Right forelimb (tissue), 1 donor: ENCODE measurements around the gene SFTPB.
A peak's percentile ranks its signal among the peaks of the same experiment; 100 is the strongest.

Source experiments
- DNase-seq: peaks from one replicate; pipeline ENCODE4 v3.0.0-alpha.2; 2018

SFTPB gene

DNA sequence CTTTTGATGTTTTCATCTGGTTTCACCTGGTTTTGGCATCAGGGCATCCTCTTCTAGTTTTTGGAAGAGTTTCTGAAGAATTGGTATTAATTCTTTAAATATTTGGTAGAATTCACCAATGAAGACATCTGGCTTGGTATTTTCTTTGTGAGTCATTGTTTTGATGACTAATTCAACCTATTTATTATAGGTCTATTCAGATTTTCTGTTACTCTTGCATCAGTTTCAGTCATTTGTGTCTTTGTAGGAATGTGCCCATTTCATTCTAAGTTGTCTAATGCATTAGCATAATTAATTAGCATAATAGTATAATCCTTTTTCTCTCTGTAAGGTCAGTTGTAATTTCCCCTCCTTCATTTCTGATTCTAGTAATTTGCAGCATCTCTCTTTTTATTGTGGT lies 34.2 kb upstream of the SFTPB start:
- DNase-seq, result no peak

DNA sequence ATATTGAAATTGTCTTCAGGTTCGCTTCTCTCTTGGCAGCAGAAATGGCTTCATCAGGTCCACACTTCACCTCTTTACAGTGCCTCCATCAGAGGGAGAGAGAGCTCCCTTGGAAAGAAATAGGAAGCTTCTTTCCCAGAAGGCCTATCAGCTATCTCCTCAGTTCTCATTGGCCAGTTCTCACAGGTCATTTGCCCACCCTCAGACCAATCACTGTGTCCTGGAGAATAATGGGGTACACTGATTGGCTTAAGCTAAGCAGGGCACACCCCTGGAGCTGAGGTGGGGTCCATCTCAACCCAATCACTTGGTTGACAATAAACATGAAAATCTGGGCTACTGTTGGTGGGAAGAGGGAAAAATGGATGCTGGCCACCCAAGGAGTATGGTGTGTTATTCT lies 31.3 kb upstream of the SFTPB start:
- DNase-seq, result no peak

DNA sequence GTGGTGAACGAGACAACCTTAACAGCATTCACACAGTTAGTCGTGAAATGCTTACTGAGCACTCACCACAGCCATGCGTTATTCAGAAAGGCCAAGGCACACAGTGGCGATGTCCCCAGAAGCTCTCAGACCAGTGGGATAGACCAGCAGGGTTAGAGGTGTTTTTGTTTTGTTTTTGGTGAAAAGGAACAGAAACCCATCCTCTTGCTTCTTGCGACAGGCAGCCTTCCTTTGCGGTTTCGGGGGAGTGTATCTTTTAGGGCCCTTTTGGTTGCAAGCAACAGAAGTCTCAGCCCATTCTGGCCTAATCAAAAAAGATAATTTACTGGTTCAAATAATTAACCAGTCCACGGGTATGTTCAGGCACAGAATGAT lies 30.9 kb upstream of the SFTPB start:
- DNase-seq, result no peak

DNA sequence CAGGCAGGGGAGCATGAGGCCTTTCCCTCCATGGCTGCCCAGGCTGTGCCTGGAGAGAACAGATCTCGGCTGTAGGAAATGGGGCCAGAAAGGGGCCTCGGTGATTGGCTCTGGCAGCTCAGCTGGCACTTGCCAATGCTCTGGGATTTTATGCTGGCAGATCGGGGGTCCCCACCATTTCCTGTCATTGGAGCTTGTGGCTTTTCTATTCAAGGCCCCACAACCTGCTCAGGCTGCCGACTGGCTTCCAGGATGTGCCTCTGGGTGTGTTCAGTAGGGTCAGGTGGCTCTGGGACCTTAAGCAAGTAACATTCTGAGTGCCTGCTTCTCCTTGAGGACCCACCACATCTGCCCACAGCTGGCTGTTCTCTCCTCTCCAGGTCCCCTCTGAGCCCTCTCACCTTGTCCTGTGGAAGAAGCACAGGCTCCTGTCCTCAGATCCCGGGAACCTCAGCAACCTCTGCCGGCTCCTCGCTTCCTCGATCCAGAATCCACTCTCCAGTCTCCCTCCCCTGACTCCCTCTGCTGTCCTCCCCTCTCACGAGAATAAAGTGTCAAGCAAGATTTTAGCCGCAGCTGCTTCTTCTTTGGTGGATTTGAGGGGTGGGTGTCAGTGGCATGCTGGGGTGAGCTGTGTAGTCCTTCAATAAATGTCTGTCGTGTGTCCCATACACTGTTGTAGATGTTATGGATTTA lies 30.3 kb upstream of the SFTPB start:
- no peak for DNase-seq

DNA sequence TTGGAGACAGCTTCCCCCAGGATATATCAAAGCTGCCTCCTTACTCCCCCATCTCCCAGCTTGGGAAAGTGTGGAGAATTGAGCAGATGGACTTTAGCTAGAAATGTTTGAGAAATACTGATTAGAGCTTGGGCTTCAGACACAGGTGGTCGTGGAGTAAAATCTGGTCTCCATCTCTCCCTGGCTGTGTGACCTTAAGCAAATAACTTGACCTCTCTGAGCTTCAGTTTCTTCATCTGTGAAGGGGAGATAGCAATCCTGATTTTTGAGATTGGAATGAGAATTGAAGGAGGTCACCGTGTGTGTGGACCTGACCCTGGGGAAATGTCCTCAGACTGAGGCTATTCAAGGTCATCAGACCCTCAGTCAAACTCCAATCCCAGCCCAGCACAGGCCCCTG lies 29.7 kb upstream of the SFTPB start:
- DNase-seq, result no peak

DNA sequence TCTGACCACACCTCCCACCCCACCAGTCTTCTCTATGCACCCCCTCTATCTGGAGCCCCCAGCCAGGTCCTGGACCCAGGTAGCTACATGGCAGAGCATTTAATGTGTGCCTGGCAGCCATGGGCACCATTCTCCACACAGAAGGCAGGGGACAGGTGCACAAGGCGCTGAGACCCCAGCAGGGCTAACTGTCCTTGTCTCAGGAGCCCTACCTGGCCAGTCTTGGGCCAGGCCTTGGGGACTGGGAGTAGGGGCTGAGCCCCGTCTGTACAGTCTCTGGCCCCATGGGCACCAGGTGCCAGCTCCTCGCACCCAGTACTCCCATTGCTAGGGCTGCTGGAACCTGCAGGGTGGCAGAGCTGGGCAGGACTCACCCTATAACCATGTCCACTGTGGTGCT lies 29.1 kb upstream of the SFTPB start:
- DNase-seq, result no peak

DNA sequence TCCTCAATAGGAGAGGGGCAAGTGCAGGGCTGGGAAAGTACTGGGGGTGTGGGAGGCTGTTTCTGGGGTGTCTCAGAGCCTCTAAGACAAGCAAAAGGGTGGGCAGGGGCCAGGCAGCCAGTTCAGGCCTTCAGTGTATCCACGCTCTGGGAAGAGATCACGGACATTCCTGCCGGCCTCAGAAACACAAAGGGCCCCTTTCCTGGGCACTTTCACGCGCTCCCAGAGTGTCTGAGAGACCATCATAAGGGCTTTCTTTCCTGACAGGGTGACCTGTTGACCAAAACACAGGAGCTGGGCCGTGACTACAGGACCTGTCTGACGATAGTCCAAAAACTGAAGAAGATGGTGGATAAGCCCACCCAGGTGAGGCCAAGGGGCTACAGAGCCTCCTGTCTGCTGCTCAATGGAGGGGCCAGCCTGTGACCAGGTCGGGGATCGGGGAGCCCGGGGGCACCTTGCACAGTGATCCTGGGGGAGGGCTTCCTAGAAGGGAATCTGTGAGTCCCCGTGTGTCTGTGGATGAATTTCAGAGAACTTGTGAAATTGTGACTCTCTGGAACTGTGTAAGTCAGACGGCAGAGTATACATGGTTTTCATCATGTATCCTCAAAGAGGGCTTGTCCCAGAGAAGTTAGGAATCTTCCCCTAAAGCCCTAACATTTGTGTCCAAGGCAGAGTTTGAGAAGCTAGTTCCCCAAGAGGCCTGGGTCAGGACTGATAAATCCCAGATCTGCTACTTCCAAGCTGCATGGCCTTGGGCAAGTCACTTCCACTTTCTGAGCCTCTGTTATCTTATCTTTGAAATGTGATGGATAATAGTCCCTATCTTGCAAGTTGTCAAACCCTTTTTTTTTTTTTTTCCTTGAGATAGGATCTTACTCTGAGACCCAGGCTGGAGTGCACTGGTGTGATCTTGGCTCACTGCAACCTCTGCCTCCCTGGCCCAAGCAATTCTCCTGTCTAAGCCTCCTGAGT lies 28.0 kb upstream of the SFTPB start:
- no peak for DNase-seq

DNA sequence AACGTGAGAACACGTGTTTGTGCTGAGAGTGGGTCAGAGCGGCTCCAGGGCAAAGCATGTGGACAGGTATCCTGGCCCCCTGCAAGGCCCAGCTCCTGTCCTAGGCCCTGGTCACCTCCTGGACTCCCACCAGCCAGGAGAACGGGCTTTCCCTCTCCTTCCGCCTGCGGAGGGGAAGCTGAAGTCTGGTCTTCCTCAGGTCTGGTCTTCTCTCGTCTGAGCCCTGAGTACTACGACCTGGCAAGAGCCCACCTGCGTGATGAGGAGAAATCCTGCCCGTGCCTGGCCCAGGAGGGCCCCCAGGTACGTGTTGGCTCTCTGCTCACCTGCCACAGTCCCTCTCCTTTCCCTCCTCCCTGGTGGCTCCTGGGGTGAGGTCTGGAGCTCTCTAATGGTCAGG lies 27.1 kb upstream of the SFTPB start:
- DNase-seq, result no peak

DNA sequence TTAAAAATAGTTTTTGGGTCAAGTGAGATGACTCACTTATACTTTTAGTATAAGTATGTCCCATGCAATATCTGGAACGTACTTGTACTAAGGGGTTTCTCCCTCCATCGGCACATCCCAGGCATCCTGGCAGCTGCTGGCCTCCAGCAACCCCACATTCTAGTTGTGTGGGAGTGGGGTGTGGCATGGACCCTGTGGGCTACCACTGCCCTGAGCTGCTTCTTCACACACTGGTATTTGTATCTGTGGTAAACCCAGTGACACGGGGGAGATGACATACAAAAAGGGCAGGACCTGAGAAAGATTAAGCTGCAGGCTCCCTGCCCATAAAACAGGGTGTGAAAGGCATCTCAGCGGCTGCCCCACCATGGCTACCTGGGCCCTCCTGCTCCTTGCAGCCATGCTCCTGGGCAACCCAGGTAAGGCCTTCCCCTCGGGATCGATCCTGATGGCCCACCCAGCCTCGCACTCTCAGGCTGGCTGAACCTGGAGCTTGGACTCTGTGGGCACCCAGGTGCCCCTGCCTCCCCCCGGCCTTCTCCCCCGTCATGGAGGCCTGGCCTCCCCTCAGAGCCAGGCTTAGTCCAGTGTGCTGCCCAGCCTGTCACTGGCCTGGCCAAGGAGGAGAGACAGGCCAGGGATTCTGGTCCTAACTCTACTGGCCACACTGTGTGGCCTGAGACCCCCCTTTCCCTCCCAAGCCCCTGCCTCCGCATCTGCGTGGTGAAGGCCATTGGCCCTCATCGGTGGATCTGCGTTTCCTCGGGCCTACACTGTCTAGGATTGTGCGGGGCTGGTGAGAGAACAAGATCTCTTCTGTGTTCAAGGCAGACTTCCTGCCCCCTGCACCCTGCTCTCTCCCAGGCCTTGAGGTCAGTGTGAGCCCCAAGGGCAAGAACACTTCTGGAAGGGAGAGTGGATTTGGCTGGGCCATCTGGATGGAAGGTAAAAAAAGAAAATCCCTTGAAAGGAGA lies 26.3 kb upstream of the SFTPB start, which contains the start of gene GNLY:
TSS of gene GNLY (plus strand) at position 307 of the 974 bp plus-strand sequence. CDS start at position 368, 61 bp downstream.
- no peak for DNase-seq

DNA sequence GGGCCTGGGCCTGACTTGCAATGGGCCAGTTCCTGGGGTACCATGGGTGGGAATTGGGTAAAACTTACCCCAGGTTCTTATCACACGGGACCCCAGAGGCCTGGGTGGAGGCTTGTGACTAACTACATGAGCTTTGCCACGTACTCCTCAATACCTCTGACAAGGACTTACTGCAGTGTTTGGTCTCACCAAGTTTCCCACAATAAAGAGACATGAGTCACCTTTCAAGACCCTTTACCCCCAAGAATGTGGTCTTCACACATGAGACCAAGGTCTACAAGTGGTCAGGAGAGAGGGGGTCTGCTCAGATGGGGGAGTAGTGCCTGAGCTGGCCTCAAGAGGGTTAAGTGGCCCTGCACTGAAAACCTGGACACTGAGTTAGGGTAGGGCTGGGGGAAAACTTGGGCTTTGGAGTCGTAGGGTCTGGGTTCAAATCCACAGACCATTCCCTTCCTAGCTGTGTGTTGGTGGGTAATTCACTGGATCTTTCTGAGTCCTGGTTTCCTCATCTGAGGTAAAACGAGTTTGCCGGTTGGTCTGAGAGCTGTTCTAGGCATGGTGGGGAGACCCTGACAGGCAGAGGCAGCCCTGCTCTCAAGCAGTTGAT lies 24.1 kb upstream of the SFTPB start:
- no peak for DNase-seq

DNA sequence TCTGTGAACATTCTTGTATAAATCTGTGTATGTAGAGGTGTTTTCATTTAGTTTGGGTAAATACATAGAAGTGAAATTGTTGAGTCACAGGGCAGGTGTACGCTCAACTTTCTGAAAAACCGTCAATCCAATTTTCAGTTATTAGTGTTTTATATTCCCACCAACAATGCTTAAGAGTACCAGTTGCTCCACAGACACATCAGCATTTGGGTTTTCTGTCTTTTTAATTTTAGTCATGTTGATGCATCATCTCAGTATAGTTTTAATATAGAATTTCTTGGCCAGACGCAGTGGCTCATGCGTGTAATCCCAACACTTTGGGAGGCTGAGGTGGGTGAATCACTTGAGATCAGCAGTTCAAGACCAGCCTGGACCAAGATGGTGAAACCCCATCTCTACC lies 22.9 kb upstream of the SFTPB start:
- DNase-seq, result no peak

DNA sequence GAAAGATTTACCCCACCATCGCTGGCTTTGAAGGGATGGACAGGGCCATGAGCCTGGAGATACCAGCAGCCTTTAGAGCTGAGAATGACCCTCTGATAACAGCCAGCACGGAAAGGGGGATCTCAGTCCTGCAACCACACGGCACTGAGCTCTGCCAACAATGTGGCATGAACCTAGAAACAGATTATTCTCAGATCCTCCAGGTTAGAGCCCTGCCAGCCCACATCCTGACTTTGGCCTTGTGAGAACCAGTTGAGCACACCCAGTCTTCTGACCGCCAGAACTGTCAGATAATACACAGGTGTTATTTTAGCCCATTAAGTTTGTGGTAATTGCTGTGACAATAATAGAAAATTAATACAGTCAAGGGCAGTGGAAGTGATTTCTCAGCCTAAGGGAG lies 16.8 kb upstream of the SFTPB start:
- no peak for DNase-seq

DNA sequence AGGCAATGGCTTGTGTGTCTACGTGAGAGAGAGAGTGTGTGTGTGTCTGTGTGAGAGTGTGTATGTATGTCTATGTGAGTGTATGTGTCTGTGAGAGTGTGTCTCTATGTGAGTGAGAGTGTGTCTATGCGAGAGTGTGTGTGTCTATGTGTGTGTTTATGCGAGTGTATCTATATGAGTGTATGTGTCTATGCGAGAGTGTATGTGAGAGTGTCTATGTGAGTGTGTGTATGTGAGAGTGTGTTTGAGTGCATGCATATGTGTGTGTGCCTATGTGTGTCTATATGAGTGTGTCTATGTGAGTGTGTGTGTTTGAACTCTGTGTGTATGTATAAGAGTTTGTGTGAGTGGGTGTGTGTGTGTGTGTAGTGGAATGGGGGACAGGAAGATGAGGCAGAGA lies 16.4 kb upstream of the SFTPB start:
- DNase-seq, result no peak

DNA sequence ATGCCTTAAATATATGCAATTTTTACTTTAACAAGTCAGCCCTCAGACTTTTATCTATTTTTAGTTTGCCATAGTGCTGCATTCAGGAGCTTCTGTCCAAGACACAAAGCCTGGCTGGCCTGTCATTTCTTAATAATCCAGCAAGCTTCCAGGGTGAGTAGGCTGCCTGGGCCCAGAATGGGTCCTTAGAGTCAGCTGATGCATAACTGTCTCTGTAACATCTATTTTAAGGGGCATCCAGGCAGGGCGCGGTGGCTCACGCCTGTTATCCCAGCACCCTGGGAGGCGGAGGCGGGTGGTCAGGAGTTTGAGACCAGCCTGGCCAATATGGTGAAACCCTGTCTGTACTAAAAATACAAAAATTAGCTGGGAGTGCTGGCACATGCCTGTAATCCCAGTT lies 14.4 kb upstream of the SFTPB start:
- no peak for DNase-seq

DNA sequence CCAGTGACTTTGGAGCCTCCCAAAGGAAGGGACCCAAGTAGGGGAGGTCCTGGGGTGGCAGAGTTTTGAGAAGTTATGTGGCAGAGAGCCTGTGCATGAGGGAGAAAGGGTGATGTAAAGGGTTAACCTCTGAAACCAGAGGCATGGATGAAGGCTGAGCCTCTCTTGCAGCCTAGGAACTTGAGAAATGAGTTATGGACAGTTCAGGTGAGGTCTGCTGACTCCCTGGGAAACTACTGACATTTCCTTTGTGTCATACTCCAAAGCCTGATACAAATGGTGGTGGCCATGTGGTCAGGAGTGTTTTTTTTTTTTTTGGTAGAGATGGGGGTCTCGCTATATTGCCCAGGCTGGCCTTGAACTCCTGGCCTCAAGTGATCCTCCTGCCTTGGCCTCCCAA lies 13.8 kb upstream of the SFTPB start:
- DNase-seq, result no peak

DNA sequence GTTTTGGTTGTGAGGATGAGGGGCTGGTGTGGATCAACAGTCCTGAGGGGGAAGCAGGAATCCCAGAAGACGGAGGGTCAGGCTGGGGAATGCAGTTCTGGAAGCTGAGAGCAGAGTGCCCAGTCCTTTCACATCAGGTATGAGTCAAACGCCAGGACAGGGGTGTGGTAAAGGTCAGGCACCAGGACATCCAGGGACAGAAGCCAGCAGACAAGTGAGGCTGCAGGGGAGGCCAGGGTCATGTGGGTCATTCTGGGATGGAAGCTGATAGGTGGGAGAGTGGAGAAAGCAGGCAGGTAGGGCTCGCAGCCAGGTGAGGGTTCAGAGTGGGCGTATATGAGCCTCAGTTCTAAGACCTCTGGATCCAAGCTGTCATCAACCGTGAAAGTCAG lies 13.4 kb upstream of the SFTPB start:
- no peak for DNase-seq

DNA sequence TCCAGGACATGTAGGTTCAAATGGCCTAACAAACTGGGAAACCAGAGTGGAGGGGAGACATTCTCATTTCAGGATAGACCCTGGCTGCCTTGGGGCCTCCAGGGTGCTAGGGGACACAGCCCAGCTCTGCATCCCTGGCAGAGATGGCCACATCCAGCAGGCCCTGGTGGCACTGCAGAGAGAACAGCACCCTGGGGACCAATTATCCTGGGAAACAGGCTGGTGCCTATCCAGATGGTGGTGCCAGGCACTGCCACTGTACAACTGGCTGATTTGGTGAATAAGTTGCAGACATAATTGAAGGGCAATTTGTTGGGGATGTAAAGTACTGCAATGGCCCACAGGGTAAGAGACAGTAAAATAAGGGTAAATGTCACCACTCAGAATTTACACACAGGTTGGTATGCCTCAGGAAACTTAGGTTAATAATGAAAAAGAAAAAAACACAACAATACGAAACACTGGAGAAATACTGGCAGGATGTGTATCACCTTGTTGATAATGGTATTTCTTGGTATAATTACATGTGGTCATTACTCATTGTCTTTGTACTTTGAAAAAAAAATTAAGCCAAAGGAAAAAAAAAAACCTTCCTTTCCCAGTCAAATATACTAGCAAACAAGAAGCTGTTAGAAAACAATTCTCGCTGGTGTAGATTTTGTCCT lies 12.8 kb upstream of the SFTPB start:
- no peak for DNase-seq

DNA sequence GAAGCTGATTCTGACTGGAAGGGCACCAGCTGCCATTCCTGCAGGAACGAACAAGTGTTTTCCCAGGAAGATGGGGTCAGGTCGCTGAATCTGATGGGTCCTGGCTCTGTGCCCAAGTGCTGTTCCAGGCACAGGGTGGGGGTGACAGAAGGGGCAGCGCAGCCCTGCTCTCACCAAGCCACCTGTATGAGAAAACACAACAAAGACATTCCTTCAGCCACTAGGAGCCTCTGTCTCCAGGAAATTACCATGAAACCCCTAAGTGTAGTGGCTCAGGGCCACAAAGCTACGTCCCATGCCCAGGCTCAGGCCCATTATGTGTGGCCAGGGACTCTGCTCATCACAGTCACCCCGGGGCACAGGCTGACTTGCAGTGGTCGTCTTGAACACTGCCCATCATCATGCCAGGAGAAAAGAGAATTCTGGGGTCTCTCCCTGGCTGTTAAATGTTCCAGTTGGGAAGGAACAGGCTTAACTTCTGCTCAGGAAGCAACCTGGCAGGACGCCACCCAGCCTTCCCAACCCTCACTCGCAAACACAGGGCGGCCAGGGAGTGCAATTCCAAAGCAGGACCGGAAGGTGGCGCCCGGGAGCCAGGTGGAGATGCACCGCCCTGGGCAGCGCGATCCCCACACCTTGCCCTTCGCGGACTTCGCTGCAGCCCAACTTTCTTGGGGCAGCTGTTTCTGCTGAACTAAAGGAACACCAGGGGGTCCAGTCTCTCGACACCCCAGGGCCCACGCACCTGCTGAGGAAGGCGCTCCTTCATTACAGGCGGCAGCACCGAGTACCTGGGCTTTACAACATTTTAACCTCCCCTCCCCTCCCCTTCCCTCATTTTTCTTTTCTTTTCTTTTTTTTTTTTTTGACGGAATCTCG lies 11.0 kb upstream of the SFTPB start:
- peak; percentile 86 for DNase-seq

DNA sequence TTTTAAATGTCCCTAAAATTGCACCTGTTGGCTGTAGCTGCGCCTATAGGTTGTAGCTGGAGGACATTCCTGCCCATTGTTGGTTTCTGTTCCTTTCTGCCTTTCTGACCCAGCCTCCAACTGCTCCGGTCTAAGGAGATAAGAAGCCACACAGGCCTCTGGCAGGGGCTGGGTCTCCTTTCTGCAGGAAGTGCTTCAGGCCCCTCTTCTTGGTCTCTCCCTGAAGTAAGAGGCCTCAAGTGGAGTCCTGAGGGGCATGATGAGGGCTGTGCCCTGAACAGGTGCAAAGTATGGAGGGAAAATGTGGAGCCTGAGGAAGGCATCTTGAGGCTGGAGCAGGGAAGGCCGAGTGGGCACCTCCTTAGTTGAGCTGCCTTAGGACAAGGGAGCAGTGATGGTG lies 10.4 kb upstream of the SFTPB start:
- no peak for DNase-seq

DNA sequence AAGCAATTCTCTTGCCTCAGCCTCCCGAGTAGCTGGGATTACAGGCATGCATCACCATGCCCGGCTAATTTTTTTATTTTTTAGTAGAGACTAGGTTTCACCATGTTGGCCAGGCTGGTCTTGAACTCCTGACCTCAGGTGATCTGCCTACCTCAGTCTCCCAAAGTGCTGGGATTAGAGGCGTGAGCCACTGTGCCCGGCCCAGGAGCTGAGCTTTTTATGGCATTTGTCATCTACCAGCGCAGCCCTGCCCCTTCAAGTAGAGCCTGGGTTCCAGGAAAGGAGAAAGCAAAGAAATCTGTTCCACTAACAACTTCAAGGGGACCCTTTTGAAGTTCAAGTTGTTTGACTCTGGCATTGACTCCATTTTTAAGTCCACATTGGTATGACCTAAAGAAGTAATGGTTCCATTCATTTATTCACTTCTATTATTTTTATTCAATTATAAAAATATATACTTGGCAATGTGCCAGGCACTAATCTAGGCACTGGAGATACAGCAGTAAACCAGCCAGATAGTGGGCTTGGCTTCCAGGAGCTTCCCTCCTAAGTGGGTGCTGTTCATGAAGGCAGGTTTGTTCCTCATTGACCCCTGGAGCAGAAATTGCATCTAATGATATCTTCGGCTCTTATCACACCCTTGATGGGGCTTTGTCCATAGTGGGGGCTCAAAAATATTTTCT lies 8.0 kb upstream of the SFTPB start:
- no peak for DNase-seq
